ENCODE results near the gene TEX19. TPM values are rescaled to one million over a fixed set of nuclear protein-coding genes. Genes with fewer than 3 reads are reported as not detected.

Gene TEX19
- total and polyA plus RNA-seq, 10 of the 15 experiments (the other 5 are each of a cell fraction or from before 2014, with no cell fraction given), result 0.03 to 0.32 (median 0.13) TPM; not detected in 3

DNA sequence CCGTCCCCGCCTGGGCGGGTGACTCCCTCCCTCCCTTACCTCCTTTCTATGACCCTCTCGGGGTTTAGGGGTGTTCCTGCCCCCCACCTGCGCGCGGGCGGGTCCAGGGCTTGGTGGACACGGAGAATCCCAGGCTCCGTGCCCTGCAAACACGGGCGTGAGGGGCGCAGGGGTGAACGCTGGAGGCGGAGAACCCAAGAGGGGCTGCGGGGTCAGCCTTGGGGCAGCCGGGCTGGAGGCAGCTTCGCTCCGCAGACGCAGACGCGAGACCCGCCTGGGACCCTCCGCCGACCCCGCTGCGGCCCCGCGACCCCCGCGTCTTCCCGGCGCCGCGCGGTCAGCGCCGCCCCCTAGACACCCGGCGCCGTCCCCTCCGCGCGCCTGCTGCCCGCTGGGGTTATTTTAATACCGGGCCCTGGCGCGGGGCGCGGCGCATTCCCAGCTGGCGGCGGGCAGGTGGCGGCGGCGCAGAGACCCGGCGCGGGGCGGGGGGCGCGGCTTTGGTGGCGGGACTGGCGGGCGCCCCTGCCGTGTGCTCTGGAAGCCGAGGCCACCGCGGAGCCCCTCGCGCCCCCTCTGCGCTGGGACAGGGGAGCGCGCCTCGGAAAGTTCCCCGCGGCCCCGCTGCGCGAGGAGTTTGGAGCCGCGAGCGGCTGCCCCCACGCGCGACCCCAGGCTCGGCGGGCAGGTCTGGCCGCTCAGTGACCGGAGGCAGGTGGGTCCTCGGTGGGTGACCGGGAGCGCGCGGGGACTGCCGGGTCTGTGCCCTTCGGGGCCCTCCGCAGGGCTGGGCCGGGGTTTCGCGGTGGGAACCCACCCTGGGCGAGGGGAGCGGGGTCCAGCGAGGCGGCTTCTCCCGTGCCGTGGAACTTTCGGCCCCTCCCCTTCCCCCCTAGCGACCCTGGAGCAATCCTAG, 12.5 kb downstream of the TEX19 start, which contains the start of gene UTS2R:
Gene UTS2R (plus strand): TSS at position 433 of the 916 bp plus-strand sequence. CDS start 2,560 bp downstream, outside the sequence.
- POLR2A ChIA-PET, result interaction anchor here (1.3 kb wide), 1 partner anchor 30 kb away, joined by 3 read pairs; no protein-coding TSS in a partner anchor
- no peak within 1 kb of the TSS for H2AFZ ChIP-seq (ENCODE audit: control insufficient read depth, low read depth, low read length)

More for the DNA sequence above, 12.5 kb downstream of the TEX19 start, which contains the start of gene UTS2R:
- 22% methylated on average over 46 of the region's 109 CpGs for WGBS (ENCODE audit: insufficient coverage, insufficient replicate concordance, low lambda C conversion rate, missing lambda C conversion rate)
- Histone ChIP-seq H3K27me3 (replicated peaks in 1 of 2; ENCODE audit: control insufficient read depth in 2 of 2, insufficient read depth in 2 of 2, low read length in 1 of 2) (peaks cover 0 to 4% of the 10 kb centered on the region in 2 experiments; a peak in 2 of 4 replicates), H4K20me1 (ENCODE audit: control insufficient read depth, insufficient read depth) (no peaks in the 10 kb centered on the region), H3K9ac (ENCODE audit: control insufficient read depth, insufficient read depth, low read length) (0 out of 2 replicates have a peak within 1 kb of the TSS, but pooled peaks have one; percentile 1), H3K9me3 (replicated peaks; ENCODE audit: control insufficient read depth, insufficient read depth, low read length) (no peaks in the 10 kb centered on the region), H3K36me3 (ENCODE audit: control insufficient read depth in 2 of 2, insufficient read depth in 2 of 2, low read length in 1 of 2) (no peaks in the 10 kb centered on the region), H3K79me2 (ENCODE audit: control insufficient read depth, insufficient read depth, low read length) (no peaks in the 10 kb centered on the region), H3K4me2 (ENCODE audit: control insufficient read depth, insufficient read depth) (peak within 1 kb of the TSS; percentile 12), H3K4me1 (ENCODE audit: control insufficient read depth, insufficient read depth, low read length) (peaks cover 12% of the 10 kb centered on the region), H3K27ac (ENCODE audit: control insufficient read depth, insufficient read depth) (no peak within 1 kb of the TSS), H3K4me3 (peak within 1 kb of the TSS; percentile 36; the same call in 1 of the 2 replicates)
- ChIA-PET SMC1A (ENCODE audit: uncharacterized antibody, unreplicated experiment) (interaction anchor here (1.2 kb wide), 1 partner anchor 29 kb away, joined by 3 read pairs; no protein-coding TSS in a partner anchor), RAD21 (ENCODE audit: unreplicated experiment) (no interaction called here), CTCF (interaction anchor here (0.6 to 2.5 kb wide), 3 partner anchors 13 to 80 kb away, joined by 3 to 8 read pairs (median 5); no protein-coding TSS in a partner anchor)
- in situ Hi-C loops (cut with MboI), result no loop called here
- FAIRE-seq (no peak), DNase-seq (ENCODE audit: low read depth, low spot score) (no peak), ATAC-seq (no peak)
- TF ChIP-seq YBX1 (IDR thresholded peaks at IDR 0.05) (no peak), CHD2 (IDR thresholded peaks at IDR 0.05; ENCODE audit: borderline replicate concordance, low read depth, low read length) (no peak), ZNF24 (IDR thresholded peaks at IDR 0.05) (no peak), TAF1 (IDR thresholded peaks at IDR 0.05; ENCODE audit: borderline replicate concordance, low read depth, low read length) (no peak), NRF1 (conservative IDR thresholded peaks at IDR 0.05; ENCODE audit: low read depth, low read length) (no peak), FOXM1 (IDR thresholded peaks at IDR 0.05; ENCODE audit: low read depth, low read length) (no peak), SMC3 (IDR thresholded peaks at IDR 0.05; ENCODE audit: borderline replicate concordance, low read length) (no peak)
- TF ChIP-seq, protein P1, sequence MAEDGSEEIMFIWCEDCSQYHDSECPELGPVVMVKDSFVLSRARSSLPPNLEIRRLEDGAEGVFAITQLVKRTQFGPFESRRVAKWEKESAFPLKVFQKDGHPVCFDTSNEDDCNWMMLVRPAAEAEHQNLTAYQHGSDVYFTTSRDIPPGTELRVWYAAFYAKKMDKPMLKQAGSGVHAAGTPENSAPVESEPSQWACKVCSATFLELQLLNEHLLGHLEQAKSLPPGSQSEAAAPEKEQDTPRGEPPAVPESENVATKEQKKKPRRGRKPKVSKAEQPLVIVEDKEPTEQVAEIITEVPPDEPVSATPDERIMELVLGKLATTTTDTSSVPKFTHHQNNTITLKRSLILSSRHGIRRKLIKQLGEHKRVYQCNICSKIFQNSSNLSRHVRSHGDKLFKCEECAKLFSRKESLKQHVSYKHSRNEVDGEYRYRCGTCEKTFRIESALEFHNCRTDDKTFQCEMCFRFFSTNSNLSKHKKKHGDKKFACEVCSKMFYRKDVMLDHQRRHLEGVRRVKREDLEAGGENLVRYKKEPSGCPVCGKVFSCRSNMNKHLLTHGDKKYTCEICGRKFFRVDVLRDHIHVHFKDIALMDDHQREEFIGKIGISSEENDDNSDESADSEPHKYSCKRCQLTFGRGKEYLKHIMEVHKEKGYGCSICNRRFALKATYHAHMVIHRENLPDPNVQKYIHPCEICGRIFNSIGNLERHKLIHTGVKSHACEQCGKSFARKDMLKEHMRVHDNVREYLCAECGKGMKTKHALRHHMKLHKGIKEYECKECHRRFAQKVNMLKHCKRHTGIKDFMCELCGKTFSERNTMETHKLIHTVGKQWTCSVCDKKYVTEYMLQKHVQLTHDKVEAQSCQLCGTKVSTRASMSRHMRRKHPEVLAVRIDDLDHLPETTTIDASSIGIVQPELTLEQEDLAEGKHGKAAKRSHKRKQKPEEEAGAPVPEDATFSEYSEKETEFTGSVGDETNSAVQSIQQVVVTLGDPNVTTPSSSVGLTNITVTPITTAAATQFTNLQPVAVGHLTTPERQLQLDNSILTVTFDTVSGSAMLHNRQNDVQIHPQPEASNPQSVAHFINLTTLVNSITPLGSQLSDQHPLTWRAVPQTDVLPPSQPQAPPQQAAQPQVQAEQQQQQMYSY (CRISPR knock-in tag; IDR thresholded peaks at IDR 0.05), result no peak
- TF ChIP-seq, protein P2, sequence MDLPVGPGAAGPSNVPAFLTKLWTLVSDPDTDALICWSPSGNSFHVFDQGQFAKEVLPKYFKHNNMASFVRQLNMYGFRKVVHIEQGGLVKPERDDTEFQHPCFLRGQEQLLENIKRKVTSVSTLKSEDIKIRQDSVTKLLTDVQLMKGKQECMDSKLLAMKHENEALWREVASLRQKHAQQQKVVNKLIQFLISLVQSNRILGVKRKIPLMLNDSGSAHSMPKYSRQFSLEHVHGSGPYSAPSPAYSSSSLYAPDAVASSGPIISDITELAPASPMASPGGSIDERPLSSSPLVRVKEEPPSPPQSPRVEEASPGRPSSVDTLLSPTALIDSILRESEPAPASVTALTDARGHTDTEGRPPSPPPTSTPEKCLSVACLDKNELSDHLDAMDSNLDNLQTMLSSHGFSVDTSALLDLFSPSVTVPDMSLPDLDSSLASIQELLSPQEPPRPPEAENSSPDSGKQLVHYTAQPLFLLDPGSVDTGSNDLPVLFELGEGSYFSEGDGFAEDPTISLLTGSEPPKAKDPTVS (IDR thresholded peaks at IDR 0.05; ENCODE audit: low read depth, low read length), result no peak
- intact Hi-C loops (cut with micrococcal nuclease; ENCODE audit: unreplicated experiment), result no loop called here
- no TSS peak for BruUV-seq (replicated peaks)
